Stimulated activated CD4-positive, alpha-beta T cell treated with anti-CD3 and anti-CD28 coated beads, Interleukin-4, amount 100 ng/mL, for 48 hours (primary cell): Measurements from ENCODE around the gene PTPA.

Source experiments
- DNase-seq, 2 donors: peaks; one replicate each; pipeline ENCODE4 v3.0.0-alpha.2; 2020; ENCODE audit warnings: low read depth in 2 of 2

The PTPA gene

GRCh38 chr9:129197978-129198318 lies 86.7 kb downstream of the PTPA start:
- DNase-seq = no peak
